Uterus (tissue), 4 donors: ENCODE measurements around the gene EME2. TPM values are rescaled to one million over a fixed set of nuclear protein-coding genes. Genes with fewer than 3 reads are reported as not detected.

Experiments used
- DNase-seq, 2 donors: peaks; one replicate each; pipeline ENCODE4 v3.0.0-alpha.2; 2019 to 2020
- H3K27ac ChIP-seq, 2 donors: fragments of 200-600 bp; sonication (generic); 1 replicate in 1 of 2; 2 replicates in 1 of 2; pipeline ENCODE4 v1.5.1; 2016 to 2018
- H3K27me3 ChIP-seq, 2 donors: fragments of 200-600 bp; sonication (generic); one replicate each; pipeline ENCODE4 v1.5.1; 2018 to 2019; ENCODE audit warnings: control low read depth in 1 of 2
- H3K36me3 ChIP-seq, 2 donors: fragments of 200-600 bp; sonication (generic); one replicate each; pipeline ENCODE4 v1.5.1; 2019; ENCODE audit warnings: control low read depth in 1 of 2
- H3K4me1 ChIP-seq, 2 donors: fragments of 200-600 bp; sonication (generic); one replicate each; pipeline ENCODE4 v1.5.1; 2018 to 2019; ENCODE audit warnings: control low read depth in 1 of 2
- H3K4me3 ChIP-seq, 2 donors: fragments of 200-600 bp; sonication (generic); 1 replicate in 1 of 2; 2 replicates in 1 of 2; pipeline ENCODE4 v1.5.1; 2018 to 2019; ENCODE audit warnings: mild to moderate bottlenecking in 1 of 2
- H3K9me3 ChIP-seq, 2 donors: fragments of 200-600 bp; sonication (generic); one replicate each; pipeline ENCODE4 v1.5.1; 2019; ENCODE audit warnings: control low read depth in 1 of 2
- CTCF ChIP-seq, 4 experiments: fragments of 200-600 bp in 2 of 4; fragments of 450-650 bp in 2 of 4; sonication (generic) in 2 of 4; IDR thresholded peaks; one replicate each; pipeline ENCODE4 v1.5.1; 2016 to 2019; ENCODE audit warnings: antibody characterized with exemption in 4 of 4, mild to moderate bottlenecking in 2 of 4, moderate library complexity in 1 of 4
- POLR2A ChIP-seq, 2 donors: fragments of 450-650 bp; IDR thresholded peaks; one replicate each; pipeline ENCODE4 v1.6.1; 2016; ENCODE audit warnings: antibody characterized with exemption in 2 of 2, mild to moderate bottlenecking in 1 of 2, moderate library complexity in 1 of 2
- intact Hi-C: fragments of 100-400 bp; cut with DNase I; formaldehyde crosslinking; loops from one replicate; pipeline ENCODE4 v1.15.1; 2023; ENCODE audit warnings: low total_unique reads
- total RNA-seq, 4 donors: library from RNA; depleted of rRNA in 3 of 4; stranded (reverse); fragments of >200 nt in 3 of 4; gene quantifications; one replicate each; pipeline versions ENCODE4 v1.1.0 to v1.2.4, GENCODE V29; 2014 to 2023
- donor health status: DM: yes; HTN: yes; CAD: no.

EME2 gene
- total RNA-seq, 4 donors from 2014 or later: 2.6 to 28.2 (median 8.0) TPM

- Histone ChIP-seq H3K9me3 (no peaks in the 10 kb centered on the region), H3K4me3 (no peak overlapping the region), H3K27me3 (no peaks in the 10 kb centered on the region), H3K27ac (no peak overlapping the region), H3K36me3 (no peaks in the 10 kb centered on the region), H3K4me1 (no peaks in the 10 kb centered on the region)
- intact Hi-C loops: no loop called here
- no peak for TF ChIP-seq CTCF (IDR thresholded peaks at IDR 0.05)
- no peak for TF ChIP-seq POLR2A (IDR thresholded peaks at IDR 0.05)
- no peak for DNase-seq
Observed at GRCh38 chr16:1741553-1742165, 31.0 kb upstream of the EME2 start.

- H3K4me3 ChIP-seq: no peak overlapping the region
- no peak overlapping the region for H3K27ac ChIP-seq
- intact Hi-C loops: no loop called here
- H3K4me1 ChIP-seq: no peaks in the 10 kb centered on the region
- TF ChIP-seq POLR2A (IDR thresholded peaks at IDR 0.05) (no peak), CTCF (IDR thresholded peaks at IDR 0.05) (no peak)
- H3K9me3 ChIP-seq: no peaks in the 10 kb centered on the region
- no peaks in the 10 kb centered on the region for H3K36me3 ChIP-seq
- no peaks in the 10 kb centered on the region for H3K27me3 ChIP-seq
- DNase-seq: no peak
Observed at GRCh38 chr16:1743376-1744337, 29.0 kb upstream of the EME2 start.

GRCh38 chr16:1744338-1744840 lies 28.2 kb upstream of the EME2 start:
- intact Hi-C loops: no loop called here
- no peaks in the 10 kb centered on the region for H3K36me3 ChIP-seq

GRCh38 chr16:1745181-1745899 lies 27.3 kb upstream of the EME2 start:
- Histone ChIP-seq H3K9me3 (no peaks in the 10 kb centered on the region), H3K27ac (no peak overlapping the region), H3K4me3 (no peak overlapping the region), H3K27me3 (no peaks in the 10 kb centered on the region), H3K4me1 (no peaks in the 10 kb centered on the region), H3K36me3 (no peaks in the 10 kb centered on the region)
- TF ChIP-seq POLR2A (IDR thresholded peaks at IDR 0.05): no peak
- TF ChIP-seq CTCF (IDR thresholded peaks at IDR 0.05): no peak
- no peak for DNase-seq
- intact Hi-C loops: no loop called here

More at GRCh38 chr16:1744338-1744840, 28.2 kb upstream of the EME2 start:
- H3K27ac ChIP-seq: no peak overlapping the region
- H3K9me3 ChIP-seq: no peaks in the 10 kb centered on the region
- no peak for DNase-seq
- no peaks in the 10 kb centered on the region for H3K4me1 ChIP-seq
- no peaks in the 10 kb centered on the region for H3K27me3 ChIP-seq
- H3K4me3 ChIP-seq: no peak overlapping the region
- TF ChIP-seq CTCF (IDR thresholded peaks at IDR 0.05) (no peak), POLR2A (IDR thresholded peaks at IDR 0.05) (no peak)
